Breast epithelium (tissue), 4 donors: ENCODE data around the gene HIPK4. TPM values are rescaled to one million over a fixed set of nuclear protein-coding genes. Genes with fewer than 3 reads are reported as not detected.
A peak's percentile ranks its signal among the peaks of the same experiment; 100 is the strongest.

Experiments used
- DNase-seq, 2 donors: peaks; one replicate each; pipeline ENCODE4 v3.0.0-alpha.2; 2019; ENCODE audit warnings: low spot score in 2 of 2
- H3K27ac ChIP-seq, 2 donors: fragments of 200-600 bp; sonication (generic) in 1 of 2; one replicate each; pipeline ENCODE4 v1.5.1; 2016 to 2019; ENCODE audit warnings: mild to moderate bottlenecking in 1 of 2
- H3K27me3 ChIP-seq, 2 donors: fragments of 200-600 bp; sonication (generic) in 1 of 2; one replicate each; pipeline versions ENCODE4 v1.5.1 to v1.6.0; 2017 to 2019; ENCODE audit warnings: control low read depth in 1 of 2, mild to moderate bottlenecking in 1 of 2
- H3K36me3 ChIP-seq: fragments of 200-600 bp; one replicate; pipeline ENCODE4 v1.5.1; 2019
- H3K4me1 ChIP-seq, 2 donors: fragments of 200-600 bp; sonication (generic); one replicate each; pipeline ENCODE4 v1.5.1; 2016 to 2019; ENCODE audit warnings: control low read depth in 1 of 2
- H3K4me3 ChIP-seq, 3 donors: fragments of 200-600 bp; sonication (generic); 1 replicate in 2 of 3; 2 replicates in 1 of 3; pipeline ENCODE4 v1.5.1; 2016 to 2019; ENCODE audit warnings: mild to moderate bottlenecking in 3 of 3, moderate library complexity in 2 of 3
- H3K9me3 ChIP-seq, 2 donors: fragments of 200-600 bp; sonication (generic) in 1 of 2; one replicate each; pipeline ENCODE4 v1.5.1; 2016 to 2019; ENCODE audit warnings: control low read depth in 1 of 2
- POLR2A ChIP-seq: fragments of 450-650 bp; IDR thresholded peaks from one replicate; pipeline ENCODE4 v1.6.1; 2016; ENCODE audit warnings: antibody characterized with exemption, mild to moderate bottlenecking, moderate library complexity
- POLR2AphosphoS5 ChIP-seq, 3 donors: sonication (generic); formaldehyde crosslinking; IDR thresholded peaks; one replicate each; pipeline ENCODE4 v1.6.1; 2017; ENCODE audit warnings: antibody characterized with exemption in 3 of 3
- intact Hi-C: fragments of 100-400 bp; cut with DNase I; formaldehyde crosslinking; loops from one replicate; pipeline ENCODE4 v1.15.1; 2023; ENCODE audit warnings: low total_unique reads
- total RNA-seq, 3 donors: library from RNA; depleted of rRNA; stranded (reverse); fragments of >200 nt; gene quantifications; one replicate each; pipeline ENCODE4 v1.1.0, GENCODE V29; 2016
- TF ChIP-seq, protein P1 (sequence below), 3 donors: fragments of 450-650 bp; IDR thresholded peaks; one replicate each; pipeline ENCODE4 v1.5.1; 2016 to 2017; ENCODE audit warnings: antibody characterized with exemption in 3 of 3, mild to moderate bottlenecking in 3 of 3, moderate library complexity in 3 of 3

Gene HIPK4
- total RNA-seq, 3 donors from 2014 or later: 0.16 to 0.33 TPM; not detected in 1

DNA sequence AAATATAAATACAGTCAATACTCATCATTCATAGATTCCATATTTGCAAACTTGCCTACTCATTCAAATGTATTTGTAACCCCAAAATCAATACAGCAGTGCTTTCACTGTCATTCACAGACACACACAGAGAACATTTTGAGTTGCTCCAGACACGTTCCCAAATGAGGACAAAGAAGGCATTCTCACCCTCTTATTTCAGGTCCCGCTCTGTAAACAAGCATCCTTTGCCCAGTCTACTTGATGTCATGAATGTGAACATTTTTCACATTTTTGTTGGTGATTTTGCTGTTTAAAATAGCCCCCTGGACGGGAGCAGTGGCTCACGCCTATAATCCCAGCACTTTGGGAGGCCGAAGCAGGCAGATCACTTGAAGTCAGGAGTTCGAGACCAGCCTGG lies 57.3 kb downstream of the HIPK4 start:
- no peak overlapping the region for H3K4me3 ChIP-seq
- intact Hi-C loops: no loop called here
- H3K9me3 ChIP-seq: no peaks in the 10 kb centered on the region
- TF ChIP-seq POLR2AphosphoS5 (IDR thresholded peaks at IDR 0.05): no peak
- no peak for TF ChIP-seq POLR2A
- TF ChIP-seq, protein P1, sequence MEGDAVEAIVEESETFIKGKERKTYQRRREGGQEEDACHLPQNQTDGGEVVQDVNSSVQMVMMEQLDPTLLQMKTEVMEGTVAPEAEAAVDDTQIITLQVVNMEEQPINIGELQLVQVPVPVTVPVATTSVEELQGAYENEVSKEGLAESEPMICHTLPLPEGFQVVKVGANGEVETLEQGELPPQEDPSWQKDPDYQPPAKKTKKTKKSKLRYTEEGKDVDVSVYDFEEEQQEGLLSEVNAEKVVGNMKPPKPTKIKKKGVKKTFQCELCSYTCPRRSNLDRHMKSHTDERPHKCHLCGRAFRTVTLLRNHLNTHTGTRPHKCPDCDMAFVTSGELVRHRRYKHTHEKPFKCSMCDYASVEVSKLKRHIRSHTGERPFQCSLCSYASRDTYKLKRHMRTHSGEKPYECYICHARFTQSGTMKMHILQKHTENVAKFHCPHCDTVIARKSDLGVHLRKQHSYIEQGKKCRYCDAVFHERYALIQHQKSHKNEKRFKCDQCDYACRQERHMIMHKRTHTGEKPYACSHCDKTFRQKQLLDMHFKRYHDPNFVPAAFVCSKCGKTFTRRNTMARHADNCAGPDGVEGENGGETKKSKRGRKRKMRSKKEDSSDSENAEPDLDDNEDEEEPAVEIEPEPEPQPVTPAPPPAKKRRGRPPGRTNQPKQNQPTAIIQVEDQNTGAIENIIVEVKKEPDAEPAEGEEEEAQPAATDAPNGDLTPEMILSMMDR (IDR thresholded peaks at IDR 0.05): no peak
- H3K36me3 ChIP-seq: no peaks in the 10 kb centered on the region
- no peaks in the 10 kb centered on the region for H3K27me3 ChIP-seq
- H3K27ac ChIP-seq: no peak overlapping the region
- DNase-seq: no peak
- no peaks in the 10 kb centered on the region for H3K4me1 ChIP-seq

- TF ChIP-seq POLR2A: no peak
- TF ChIP-seq, protein P1 (IDR thresholded peaks at IDR 0.05): no peak
- TF ChIP-seq POLR2AphosphoS5 (IDR thresholded peaks at IDR 0.05): no peak
- Histone ChIP-seq H3K4me1 (no peaks in the 10 kb centered on the region), H3K27me3 (no peaks in the 10 kb centered on the region), H3K9me3 (no peaks in the 10 kb centered on the region), H3K4me3 (no peak overlapping the region), H3K36me3 (peaks cover 4% of the 10 kb centered on the region), H3K27ac (peak overlapping the region; percentile 55 to 71)
- intact Hi-C loops: no loop called here
- peak; percentile 63 to 72 for DNase-seq
Measured at GRCh38 chr19:40331052-40331451, 58.9 kb downstream of the HIPK4 start.

Other genes starting within 250 kb of the HIPK4 start
- 10 to 100 TPM in 2 of 3 donors, 1 to 10 TPM in 1; 6.1 to 13.5 (median 10.2) TPM for gene MAP3K10, start 198.8 kb downstream of the HIPK4 start, total RNA-seq
- under 1 TPM in 1 of 3 donors, not detected in 2; 0.29 TPM for gene TTC9B, start 171.8 kb downstream of the HIPK4 start, total RNA-seq
- 1 to 10 TPM in 1 of 3 donors, under 1 TPM in 1, not detected in 1; 0.29 to 2.3 TPM for gene CCNP, start 163.5 kb downstream of the HIPK4 start, total RNA-seq
- 10 to 100 TPM; 83.4 to 88.3 (median 84.9) TPM for gene AKT2, start 104.8 kb downstream of the HIPK4 start, total RNA-seq
- gene C19orf47, start 41.8 kb downstream of the HIPK4 start, total RNA-seq: 10 to 100 TPM in 2 of 3 donors, 1 to 10 TPM in 1; 6.7 to 13.0 (median 10.2) TPM
- gene PLD3, start 41.5 kb downstream of the HIPK4 start, total RNA-seq: 100 to 1,000 TPM; 165 to 473 (median 221) TPM
- 1 to 10 TPM; 2.7 to 9.1 (median 5.2) TPM for gene PRX, start 23.2 kb upstream of the HIPK4 start, total RNA-seq
- gene SERTAD1, start 35.8 kb upstream of the HIPK4 start, total RNA-seq: 10 to 100 TPM; 10.4 to 25.3 (median 18.0) TPM
- 10 to 100 TPM; 17.3 to 28.1 (median 25.2) TPM for gene SERTAD3, start 54.2 kb upstream of the HIPK4 start, total RNA-seq
- gene BLVRB, start 75.6 kb upstream of the HIPK4 start, total RNA-seq: 100 to 1,000 TPM; 206 to 322 (median 284) TPM
- 1 to 10 TPM; 1.3 to 1.6 (median 1.6) TPM for gene SPTBN4, start 76.8 kb upstream of the HIPK4 start, total RNA-seq
- 10 to 100 TPM; 25.8 to 42.9 (median 34.1) TPM for gene SHKBP1, start 186.7 kb upstream of the HIPK4 start, total RNA-seq
- 100 to 1,000 TPM in 1 of 3 donors, 10 to 100 TPM in 2; 52.7 to 130 (median 89.1) TPM for gene LTBP4, start 211.2 kb upstream of the HIPK4 start, total RNA-seq